DND-41 (cell line): ENCODE measurements around the gene ITPRIPL2.

Experiments used
- ATAC-seq: fragments of 200-7000 bp; cut with Tn5 transposase; 3 replicates; pipeline ENCODE4 v1.9.1; 2021; ENCODE audit warnings: low read depth; ENCODE audit not compliant: insufficient read depth
- DNase-seq: peaks from one replicate; pipeline ENCODE4 v3.0.0-alpha.2; 2020
- H2AFZ ChIP-seq: 2 replicates; pipeline ENCODE4 v1.6.0; 2012; ENCODE audit warnings: low read depth, low read length
- H3K27ac ChIP-seq: 2 replicates; pipeline ENCODE4 v1.5.1; 2012; ENCODE audit warnings: low read length, inconsistent platforms
- H3K27me3 ChIP-seq: fragments of 200-600 bp; sonication (generic); 2 replicates; pipeline ENCODE4 v1.6.0; 2012; ENCODE audit warnings: low read length, mild to moderate bottlenecking, inconsistent platforms; ENCODE audit not compliant: insufficient read depth, poor library complexity
- H3K36me3 ChIP-seq: 2 replicates; pipeline ENCODE4 v1.5.1; 2012; ENCODE audit warnings: low read length, inconsistent platforms; ENCODE audit not compliant: insufficient read depth
- H3K4me1 ChIP-seq: 2 replicates; pipeline ENCODE4 v1.5.1; 2012; ENCODE audit warnings: mild to moderate bottlenecking, low read length; ENCODE audit not compliant: insufficient read depth
- H3K4me2 ChIP-seq: 2 replicates; pipeline ENCODE4 v1.6.0; 2012; ENCODE audit warnings: mild to moderate bottlenecking, moderate library complexity, low read length, inconsistent platforms; ENCODE audit not compliant: insufficient read depth
- H3K4me3 ChIP-seq, 2 experiments: fragments of 200-600 bp in 1 of 2; shearing (Covaris generic) in 1 of 2; 2 replicates each; pipeline ENCODE4 v1.5.1; 2012 to 2016; ENCODE audit warnings: inconsistent platforms in 2 of 2, low read length in 2 of 2, mild to moderate bottlenecking in 2 of 2, low read depth in 1 of 2, moderate library complexity in 1 of 2
- H3K79me2 ChIP-seq: 2 replicates; pipeline ENCODE4 v1.6.0; 2012; ENCODE audit warnings: low read length, inconsistent platforms; ENCODE audit not compliant: insufficient read depth
- H3K9ac ChIP-seq: 2 replicates; pipeline ENCODE4 v1.6.0; 2012; ENCODE audit warnings: low read depth, mild to moderate bottlenecking, inconsistent platforms, low read length, moderate library complexity
- H3K9me3 ChIP-seq: 2 replicates; pipeline ENCODE4 v1.5.1; 2012; ENCODE audit warnings: low read length, moderate library complexity, mild to moderate bottlenecking, inconsistent platforms; ENCODE audit not compliant: insufficient read depth, severe bottlenecking
- H4K20me1 ChIP-seq: 2 replicates; pipeline ENCODE4 v1.6.0; 2012; ENCODE audit warnings: low read length; ENCODE audit not compliant: insufficient read depth
- CTCF ChIP-seq: IDR thresholded peaks from 2 replicates; pipeline ENCODE4 v1.5.1; 2012; ENCODE audit warnings: borderline replicate concordance, low read length, moderate library complexity, mild to moderate bottlenecking; ENCODE audit not compliant: poor library complexity, severe bottlenecking; ENCODE audit errors: extremely low read depth
- EZH2 ChIP-seq: IDR thresholded peaks from 3 replicates; pipeline ENCODE4 v1.6.1; 2012; ENCODE audit warnings: borderline replicate concordance, low read depth, mild to moderate bottlenecking, moderate library complexity, low read length, inconsistent platforms; ENCODE audit not compliant: severe bottlenecking

The ITPRIPL2 gene

GRCh38 chr16:19132255-19132654 lies 18.5 kb downstream of the ITPRIPL2 start:
- TF ChIP-seq EZH2 (no peak), CTCF (no peak)
- H3K9ac ChIP-seq, result no peak overlapping the region
- H2AFZ ChIP-seq, result no peak overlapping the region
- no peak overlapping the region for H3K4me3 ChIP-seq
- H3K27me3 ChIP-seq, result no peaks in the 10 kb centered on the region
- H3K9me3 ChIP-seq, result no peaks in the 10 kb centered on the region
- no peaks in the 10 kb centered on the region for H3K36me3 ChIP-seq
- ATAC-seq (no peak), DNase-seq (no peak)
- H3K79me2 ChIP-seq, result no peaks in the 10 kb centered on the region
- no peaks in the 10 kb centered on the region for H4K20me1 ChIP-seq
- no peak overlapping the region for H3K4me2 ChIP-seq
- peaks cover 9% of the 10 kb centered on the region; the same call in 1 of the 2 replicates for H3K4me1 ChIP-seq
- H3K27ac ChIP-seq, result no peak overlapping the region

- Histone ChIP-seq H3K27me3 (no peaks in the 10 kb centered on the region), H3K36me3 (no peaks in the 10 kb centered on the region), H3K27ac (no peak overlapping the region), H3K79me2 (no peaks in the 10 kb centered on the region), H4K20me1 (no peaks in the 10 kb centered on the region), H2AFZ (no peak overlapping the region), H3K9me3 (no peaks in the 10 kb centered on the region), H3K4me2 (no peak overlapping the region), H3K9ac (no peak overlapping the region), H3K4me1 (peaks cover 9% of the 10 kb centered on the region; the same call in 1 of the 2 replicates), H3K4me3 (no peak overlapping the region)
- ATAC-seq (no peak), DNase-seq (no peak)
- TF ChIP-seq EZH2, result no peak
- no peak for TF ChIP-seq CTCF
Measured at GRCh38 chr16:19132898-19133297, 19.1 kb downstream of the ITPRIPL2 start.

GRCh38 chr16:19133600-19133999 lies 19.8 kb downstream of the ITPRIPL2 start:
- Histone ChIP-seq H3K4me3 (no peak overlapping the region), H3K79me2 (no peaks in the 10 kb centered on the region), H4K20me1 (no peaks in the 10 kb centered on the region), H2AFZ (no peak overlapping the region), H3K4me1 (peaks cover 9% of the 10 kb centered on the region; the same call in 1 of the 2 replicates), H3K9me3 (no peaks in the 10 kb centered on the region), H3K27me3 (no peaks in the 10 kb centered on the region), H3K27ac (no peak overlapping the region), H3K4me2 (no peak overlapping the region), H3K36me3 (no peaks in the 10 kb centered on the region), H3K9ac (no peak overlapping the region)
- TF ChIP-seq CTCF (no peak), EZH2 (no peak)
- DNase-seq (no peak), ATAC-seq (no peak)
